HG03135 (cell line): ENCODE results near the gene SLC66A2.
A peak's percentile ranks its signal among the peaks of the same experiment; 100 is the strongest.

ENCODE experiments used
- ATAC-seq: cut with Tn5 transposase; IDR thresholded peaks from one replicate; pipeline ENCODE4 v1.9.1; 2021; ENCODE audit warnings: mild to moderate bottlenecking, moderate library complexity; ENCODE audit not compliant: unreplicated experiment

Gene SLC66A2

GRCh38 chr18:79952456-79952995 is 1.1 kb upstream of the SLC66A2 start:
- ATAC-seq: no peak

GRCh38 chr18:79950515-79951341 is 725 bp downstream of the SLC66A2 start:
- ATAC-seq: peak; percentile 33

DNA sequence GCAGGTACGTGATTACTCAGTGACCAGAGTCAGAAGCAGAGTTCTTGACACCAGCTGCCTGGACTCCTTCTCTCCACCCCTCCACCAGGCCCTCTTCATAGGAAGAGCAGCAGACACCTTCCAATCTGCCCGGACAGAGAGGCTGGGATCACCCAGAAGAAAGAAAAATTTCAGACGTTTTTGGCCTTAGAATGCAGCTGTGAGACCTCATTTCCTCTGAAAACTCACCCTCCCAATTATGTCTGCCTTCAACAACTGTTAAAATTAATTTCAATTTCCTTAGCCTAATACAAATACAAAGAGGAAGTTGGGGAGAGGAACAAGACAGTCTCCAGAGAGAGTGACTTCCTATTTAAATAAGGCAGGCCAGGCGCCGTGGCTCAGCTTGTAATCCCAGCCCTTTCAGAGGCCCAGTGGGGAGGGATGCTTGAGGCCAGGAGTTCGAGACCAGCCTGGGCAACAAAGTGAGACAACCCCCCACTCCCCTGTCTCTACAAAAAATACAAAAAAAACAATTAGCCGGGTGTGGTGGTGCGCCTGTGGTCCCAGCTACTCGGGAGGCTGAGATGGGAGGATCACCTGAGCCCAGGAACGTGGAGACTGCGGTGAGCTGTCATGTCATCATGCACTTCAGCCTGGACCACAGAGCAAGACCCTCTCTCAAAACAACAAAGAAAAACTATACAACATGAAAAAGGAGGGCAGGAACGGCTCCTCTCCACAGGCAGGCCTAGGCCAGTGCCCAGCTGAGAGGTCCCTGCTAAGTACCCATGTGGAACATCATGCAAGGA is 1.6 kb downstream of the SLC66A2 start:
- ATAC-seq: no peak

DNA sequence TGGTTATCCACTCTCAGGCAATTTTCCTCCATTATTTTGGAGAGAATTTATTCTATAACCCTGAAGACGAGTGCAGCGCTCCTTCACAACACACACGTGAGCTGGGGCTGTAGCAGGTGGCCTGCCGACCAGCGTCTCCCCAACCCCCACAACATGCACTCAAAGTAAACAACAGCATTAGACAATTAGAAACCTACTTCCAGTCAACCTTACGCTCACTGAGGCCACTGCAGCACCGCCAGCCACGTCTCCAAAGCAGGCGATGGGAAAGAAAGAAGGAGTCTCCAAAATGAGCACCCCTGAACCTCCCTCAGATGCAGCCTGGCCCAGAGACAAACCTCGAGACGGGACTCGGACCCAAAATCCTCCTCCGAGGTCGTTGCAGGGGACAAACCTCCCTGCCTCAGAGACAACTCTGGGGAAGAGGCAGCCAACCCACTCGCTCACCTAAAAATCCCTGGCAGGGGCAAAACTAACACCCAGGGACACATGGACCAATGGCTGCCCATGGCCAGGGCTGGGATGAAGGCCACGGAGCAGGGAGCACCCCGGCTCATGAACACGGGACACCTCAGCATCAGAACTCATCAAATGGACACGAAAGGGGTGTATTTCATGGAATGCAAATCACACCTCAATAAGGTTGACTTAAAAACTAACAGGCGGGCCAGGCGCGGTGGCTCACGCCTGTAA is 2.6 kb downstream of the SLC66A2 start:
- no peak for ATAC-seq

- ATAC-seq: no peak
These were observed 3.4 kb downstream of the SLC66A2 start for GRCh38 chr18:79947881-79948610.

DNA sequence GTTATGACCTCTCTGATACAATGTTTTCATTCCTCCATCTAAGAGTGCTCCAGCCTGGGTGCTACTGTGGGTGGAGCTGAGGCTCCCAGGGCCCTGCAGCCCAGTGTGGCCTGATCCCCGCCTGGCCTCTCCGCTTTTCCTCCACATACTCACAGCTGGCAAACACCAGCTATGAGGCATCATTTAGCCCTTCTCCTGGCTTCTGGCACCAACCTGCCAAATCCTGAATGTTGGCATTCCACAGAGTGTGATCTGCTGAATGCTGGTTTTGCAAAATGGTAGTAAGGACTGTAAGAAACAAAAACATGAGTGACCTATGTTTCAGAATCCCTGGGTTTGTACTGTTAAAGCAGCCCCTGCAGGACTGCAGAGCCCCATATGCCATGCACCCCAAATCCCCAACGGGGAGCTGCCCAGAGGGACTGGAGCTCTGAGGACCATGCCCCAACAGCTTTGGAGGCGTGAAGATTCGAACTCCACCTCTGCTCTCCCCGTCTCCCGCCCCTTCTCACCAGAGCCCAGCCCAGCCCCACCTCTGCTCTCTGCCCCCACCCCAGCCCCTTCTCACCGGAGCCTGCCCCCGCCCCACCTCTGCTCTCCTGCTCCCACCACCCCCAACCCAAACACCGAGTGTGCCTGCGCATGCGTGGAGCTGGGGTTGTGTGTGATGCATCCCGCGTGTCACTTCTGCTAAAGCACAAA is 4.2 kb downstream of the SLC66A2 start:
- no peak for ATAC-seq

DNA sequence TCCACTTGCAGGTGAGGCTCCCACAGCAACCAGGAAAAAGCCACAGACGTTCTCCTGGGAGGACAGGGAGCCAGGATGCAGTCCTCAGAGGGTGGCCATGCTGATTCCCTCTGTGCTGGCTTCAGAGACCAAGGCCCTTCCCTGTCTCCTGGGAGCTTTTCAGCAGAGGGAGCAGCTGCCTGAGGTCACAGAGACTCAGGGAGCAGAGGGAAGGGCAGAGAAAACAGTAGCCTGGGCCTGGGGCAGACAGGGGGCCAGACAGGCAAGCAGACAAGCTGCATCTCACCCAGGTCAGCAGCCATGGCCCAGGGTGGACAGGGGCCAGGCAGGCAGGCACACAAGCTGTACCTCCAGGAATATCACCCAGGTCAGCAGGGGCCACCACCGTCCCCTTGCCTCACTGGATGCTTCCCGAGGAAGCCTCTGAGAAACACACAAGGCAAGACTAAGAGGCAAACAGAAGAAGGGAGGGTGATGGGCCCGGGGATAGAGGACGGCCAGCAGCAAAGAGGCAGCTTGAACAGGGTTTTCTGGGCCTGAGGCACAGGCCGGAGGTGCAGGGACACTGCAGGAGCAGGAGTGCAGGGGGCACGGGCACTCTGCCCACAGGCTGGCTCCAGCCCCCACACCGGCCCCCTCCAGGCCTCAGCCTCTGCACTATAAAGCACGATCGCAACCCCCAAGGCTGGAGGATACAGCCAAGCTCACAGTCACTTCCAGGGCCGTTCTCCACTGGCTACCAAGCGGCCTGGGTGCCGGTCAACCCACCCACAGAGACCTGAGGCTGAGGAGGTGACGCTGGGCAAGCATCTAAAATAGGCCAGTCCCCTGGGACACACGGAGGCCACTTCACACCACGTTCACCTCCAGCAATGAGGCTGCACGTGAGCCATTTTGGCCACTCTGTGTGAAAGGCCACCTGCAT is 6.1 kb downstream of the SLC66A2 start:
- ATAC-seq: no peak

- ATAC-seq: no peak
These were observed 6.7 kb downstream of the SLC66A2 start for GRCh38 chr18:79944746-79945117.

DNA sequence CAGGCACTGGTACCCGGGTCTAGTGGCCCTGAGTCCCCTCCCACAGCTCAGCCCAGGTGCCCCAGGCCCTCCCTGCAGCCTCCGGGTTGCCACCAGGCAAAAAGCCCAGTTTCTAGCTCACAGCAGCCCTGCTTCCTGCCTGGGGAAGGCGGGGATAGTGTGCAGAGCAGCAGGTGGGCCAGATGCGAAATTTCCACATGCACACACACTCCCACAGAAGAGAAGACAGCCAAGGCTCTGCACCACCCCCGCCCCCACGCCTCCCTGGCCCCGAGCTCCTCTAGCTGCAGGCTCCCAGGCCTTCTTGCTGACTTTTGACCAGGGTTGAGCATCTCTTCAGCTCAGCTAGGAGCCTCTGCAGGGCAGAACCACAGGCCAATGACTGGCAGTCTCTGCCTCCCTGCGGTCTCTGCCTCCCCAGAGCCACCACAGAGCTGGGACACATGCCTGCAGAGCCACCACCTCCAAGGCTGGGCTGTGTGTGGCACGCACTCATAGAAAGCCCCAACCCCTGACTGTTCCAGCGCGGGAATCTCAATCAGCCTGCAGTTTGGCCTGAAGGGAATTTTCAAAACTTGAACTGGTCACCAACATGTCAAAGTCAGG is 7.2 kb downstream of the SLC66A2 start:
- no peak for ATAC-seq

DNA sequence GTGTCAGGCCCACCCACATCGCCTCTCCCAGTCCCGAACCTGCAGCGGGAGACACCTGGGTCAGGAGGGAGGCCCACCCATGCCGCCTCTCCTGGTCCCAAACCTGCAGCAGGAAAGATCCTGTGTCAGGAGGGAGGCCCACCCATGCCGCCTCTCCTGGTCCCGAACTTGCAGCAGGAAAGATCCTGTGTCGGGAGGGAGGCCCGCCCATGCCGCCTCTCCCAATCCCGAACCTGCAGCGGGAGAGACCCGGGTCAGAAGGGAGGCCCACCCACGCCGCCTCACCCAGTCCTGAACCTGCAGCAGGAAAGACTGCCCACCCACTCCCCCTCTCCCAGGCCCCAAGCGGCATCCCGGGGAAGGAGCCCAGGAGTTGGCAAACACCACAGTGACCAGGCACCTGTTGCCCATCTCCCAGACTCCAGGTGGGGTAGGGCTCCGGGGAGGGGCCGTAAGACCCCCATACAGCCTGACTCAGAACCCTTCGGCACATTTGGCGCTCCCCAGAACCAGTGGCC is 7.8 kb downstream of the SLC66A2 start:
- ATAC-seq: no peak

DNA sequence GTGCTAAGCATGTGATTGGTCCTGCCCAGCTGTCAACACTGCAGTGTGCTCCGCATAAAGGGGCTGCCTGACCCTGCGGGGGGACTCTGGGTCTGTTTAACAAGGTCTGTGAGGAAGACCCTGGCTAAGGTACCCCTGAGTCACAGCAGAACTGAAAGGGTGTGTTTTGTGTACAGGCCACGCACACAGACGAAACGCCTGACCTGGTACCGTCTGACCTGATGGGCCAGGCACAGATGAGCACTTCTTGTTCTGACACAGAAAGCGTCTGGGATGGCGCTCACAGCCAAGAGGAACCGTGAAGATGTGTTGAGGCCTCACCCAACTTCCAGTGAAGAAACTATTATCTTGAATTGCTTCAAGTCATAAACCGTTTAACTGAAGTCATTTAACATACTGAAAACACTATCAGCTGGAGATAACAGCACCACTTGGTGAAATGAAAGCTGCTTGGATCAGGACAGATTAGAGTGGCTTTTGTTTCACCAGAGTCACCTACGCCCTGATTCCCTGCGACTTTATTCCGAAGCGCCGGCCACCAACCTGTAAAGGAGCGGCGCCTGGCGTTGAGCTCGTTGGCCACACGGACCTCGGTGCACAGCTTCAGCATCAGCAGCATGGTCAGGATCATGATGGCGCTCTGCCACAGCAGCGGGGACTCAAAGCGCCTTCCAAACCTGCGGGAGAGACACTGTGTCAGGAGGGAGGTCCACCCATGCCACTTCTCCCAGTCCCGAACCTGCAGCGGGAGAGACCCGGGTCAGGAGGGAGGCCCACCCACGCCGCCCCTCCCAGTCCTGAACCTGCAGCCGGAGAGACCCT is 8.5 kb downstream of the SLC66A2 start:
- no peak for ATAC-seq

DNA sequence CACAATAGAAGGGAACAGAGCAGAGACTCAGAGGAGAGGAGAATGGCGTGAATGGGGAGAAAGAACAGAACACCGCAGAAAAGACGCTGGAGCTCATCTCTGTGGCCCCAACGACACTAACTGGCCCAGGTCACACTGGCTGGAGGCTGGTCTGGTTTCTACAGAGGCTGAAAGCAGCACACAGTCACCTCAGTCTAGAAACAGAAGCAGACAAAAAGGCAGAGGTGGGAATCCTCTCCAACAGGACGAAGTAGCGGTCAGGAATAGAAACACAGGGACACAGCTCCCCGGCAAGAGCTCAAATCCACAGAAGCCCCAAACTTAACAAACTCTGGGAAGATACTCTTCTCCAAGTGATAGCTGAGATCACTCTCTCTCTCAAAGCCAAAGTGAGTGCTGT is 9.2 kb downstream of the SLC66A2 start:
- ATAC-seq: no peak

DNA sequence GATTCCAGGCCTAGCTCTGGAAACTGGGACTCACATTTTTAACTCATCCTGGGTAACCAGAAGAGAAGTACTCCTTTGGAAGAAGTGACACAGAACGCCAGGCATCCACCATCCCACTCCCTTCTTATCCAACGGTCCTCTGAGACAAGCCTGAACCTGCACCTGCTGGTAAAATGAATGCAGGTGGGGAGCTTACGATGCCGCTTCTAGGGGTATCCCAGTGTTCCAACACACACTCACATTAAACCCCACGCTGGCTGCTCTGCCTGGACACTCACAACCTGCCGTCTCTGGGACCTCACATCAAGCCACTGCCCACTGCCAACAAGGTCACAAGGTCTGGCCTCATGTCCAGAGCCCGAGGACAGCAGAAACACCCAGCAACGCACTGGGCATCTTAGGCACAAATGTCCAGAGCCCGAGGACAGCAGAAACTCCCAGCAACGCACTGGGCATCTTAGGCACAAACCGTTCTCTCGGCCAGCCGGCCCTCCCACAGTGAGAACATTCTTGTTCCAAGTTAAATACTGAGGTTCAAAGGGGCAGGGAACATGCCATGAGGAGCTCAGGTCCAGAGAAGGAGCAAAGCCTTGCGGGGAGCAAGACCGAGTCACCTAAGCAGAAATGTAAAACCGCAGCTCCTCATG is 9.9 kb downstream of the SLC66A2 start:
- no peak for ATAC-seq

DNA sequence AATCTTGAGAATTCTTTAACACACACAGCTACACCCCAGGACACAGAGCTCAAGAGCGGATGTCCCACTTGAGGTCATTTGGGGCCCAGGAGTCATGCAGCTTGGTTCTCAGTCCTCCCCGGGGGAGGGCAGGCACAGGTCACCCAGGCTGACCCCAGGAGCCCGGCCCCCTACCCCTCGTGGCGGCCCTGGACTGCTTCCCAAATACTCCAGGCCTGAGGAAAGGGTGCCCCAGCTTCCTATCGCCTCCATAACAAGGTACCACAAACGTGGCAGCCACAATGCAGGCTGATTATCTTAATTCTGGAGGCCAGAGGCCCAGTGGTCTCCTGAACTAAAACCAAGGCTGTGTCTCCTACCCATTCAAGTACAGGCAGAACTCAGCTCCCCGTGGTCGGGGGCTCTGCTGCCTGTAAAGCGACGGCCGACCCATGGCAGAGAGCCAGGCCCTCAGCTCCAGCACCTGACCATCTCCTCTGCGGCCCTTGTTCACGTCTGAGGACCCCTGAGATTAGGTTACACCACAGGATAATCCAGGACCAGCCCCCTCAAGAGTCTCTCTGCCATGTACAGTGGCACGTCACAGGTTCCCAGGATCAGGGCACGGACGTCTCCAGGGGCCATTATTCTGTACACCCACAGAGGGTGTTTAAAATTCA is 10.5 kb downstream of the SLC66A2 start:
- ATAC-seq: no peak

DNA sequence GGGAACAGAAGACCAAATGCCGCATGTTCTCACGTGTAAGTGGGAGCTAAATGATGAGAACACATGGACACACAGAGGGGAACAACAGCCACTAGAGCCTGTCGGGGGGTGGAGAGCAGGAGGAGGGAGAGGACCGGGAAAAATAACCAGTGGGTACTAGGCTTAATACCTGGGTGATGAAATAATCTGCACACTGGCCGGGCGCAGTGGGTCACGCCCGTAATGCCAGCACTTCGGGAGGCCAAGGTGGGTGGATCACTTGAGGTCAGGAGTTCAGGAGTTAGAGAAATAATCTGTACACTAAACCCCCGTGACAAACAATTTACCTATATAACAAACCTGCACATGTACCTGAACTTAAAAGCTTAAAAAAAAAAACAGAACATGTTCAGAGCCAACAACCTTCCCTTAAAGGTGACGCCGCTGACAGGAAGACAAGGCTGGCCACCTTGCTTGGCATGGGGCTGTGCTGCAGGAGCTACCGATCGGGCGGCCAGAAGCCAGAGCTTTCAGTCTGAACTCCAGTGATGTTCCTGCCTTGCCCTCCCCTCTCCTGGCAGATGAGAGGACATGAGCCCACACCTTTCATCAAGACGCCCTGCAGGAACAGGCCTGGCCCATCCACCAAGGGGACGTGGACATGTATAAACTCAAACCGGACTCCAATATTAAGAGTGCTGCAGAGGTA is 11.2 kb downstream of the SLC66A2 start:
- no peak for ATAC-seq

- ATAC-seq: no peak
These were observed 12.4 kb downstream of the SLC66A2 start for GRCh38 chr18:79939096-79939495.
